ENCODE measurements around the gene ETDC.

DNA sequence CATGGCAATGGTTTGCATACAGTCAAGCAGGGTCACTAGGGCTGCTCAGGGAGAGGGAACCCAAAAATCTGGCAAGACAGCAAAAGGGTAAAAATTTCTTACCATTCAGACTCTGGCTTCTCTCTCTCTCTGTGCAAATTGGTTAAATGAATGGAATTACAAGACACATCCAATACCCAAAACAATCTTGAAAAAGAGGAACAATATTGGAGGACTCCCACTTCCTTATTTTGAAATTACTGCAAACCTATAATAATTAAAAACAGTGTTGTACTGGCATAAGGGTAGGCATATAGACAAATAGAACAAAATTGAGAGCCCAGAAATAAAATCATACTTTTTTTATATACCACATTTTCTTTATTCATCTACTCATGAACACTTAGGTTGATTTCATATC, 33.3 kb upstream of the ETDC start:
- TF ChIP-seq CTCF (conservative IDR thresholded peaks at IDR 0.05; ENCODE audit: low read length) (no peak), EZH2phosphoT487 (IDR thresholded peaks at IDR 0.05; ENCODE audit: borderline replicate concordance) (no peak)

Data from Loucy (cell line).